NCI-H526 (cell line): Measurements from ENCODE around the gene CCDC85C.

ENCODE experiments used
- DNase-seq, 2 experiments: peaks; one replicate each; lab custom pipeline; 2025; lab: John Stamatoyannopoulos, UW

Gene CCDC85C

GRCh38 chr14:99522025-99522401 is 82.0 kb downstream of the CCDC85C start:
- no peak for DNase-seq

- DNase-seq, result no peak
Observed at GRCh38 chr14:99521176-99522024, 82.6 kb downstream of the CCDC85C start.

GRCh38 chr14:99520571-99521081 is 83.4 kb downstream of the CCDC85C start:
- no peak for DNase-seq

GRCh38 chr14:99519931-99520421 is 84.0 kb downstream of the CCDC85C start:
- DNase-seq, result no peak

- DNase-seq, result no peak
Observed at GRCh38 chr14:99519347-99519881, 84.6 kb downstream of the CCDC85C start.

GRCh38 chr14:99518441-99519346 is 85.3 kb downstream of the CCDC85C start:
- DNase-seq, result peak; percentile 30 to 78

- DNase-seq, result no peak
Observed at GRCh38 chr14:99517643-99518381, 86.2 kb downstream of the CCDC85C start.

GRCh38 chr14:99516871-99517642 is 87.0 kb downstream of the CCDC85C start:
- no peak for DNase-seq

GRCh38 chr14:99516156-99516870 is 87.7 kb downstream of the CCDC85C start:
- DNase-seq, result no peak

- DNase-seq, result no peak
Observed at GRCh38 chr14:99515301-99516155, 88.5 kb downstream of the CCDC85C start.

GRCh38 chr14:99514552-99515300 is 89.3 kb downstream of the CCDC85C start:
- no peak for DNase-seq

- no peak for DNase-seq
Observed at GRCh38 chr14:99513946-99514551, 90.0 kb downstream of the CCDC85C start.

- no peak for DNase-seq
Observed at GRCh38 chr14:99513183-99513694, 90.8 kb downstream of the CCDC85C start.

- DNase-seq, result no peak
Observed at GRCh38 chr14:99512571-99513182, 91.3 kb downstream of the CCDC85C start.

- DNase-seq, result no peak
Observed at GRCh38 chr14:99512110-99512449, 91.9 kb downstream of the CCDC85C start.

- DNase-seq, result no peak
Observed at GRCh38 chr14:99511421-99512109, 92.4 kb downstream of the CCDC85C start.
